MCF 10A (cell line): Measurements from ENCODE around the gene IL1A. TPM values are rescaled to one million over a fixed set of nuclear protein-coding genes. Genes with fewer than 3 reads are reported as not detected.

ENCODE experiments used
- BruUV-seq: library from RNA; stranded (reverse); fragments of 400-500 nt; replicated peaks from 2 replicates; lab custom pipeline; 2021; lab: Mats Ljungman, UMichigan
- CTCF ChIA-PET: fragments of 300-600 bp; sonication (Branson Sonifier 250); formaldehyde crosslinking; extraction: SDS; loops from one replicate; lab custom pipeline; 2021; ENCODE audit warnings: antibody characterized with exemption, inconsistent platforms; lab: Yijun Ruan, JAX
- POLR2A ChIA-PET: fragments of 300-600, 350-650 bp; sonication (Branson Sonifier 250); formaldehyde crosslinking; extraction: SDS; loops from one replicate; lab custom pipeline; 2020; ENCODE audit warnings: antibody characterized with exemption, inconsistent platforms; lab: Yijun Ruan, JAX
- DNase-seq: peaks from one replicate; pipeline ENCODE4 v3.0.0-alpha.2; 2018; ENCODE audit not compliant: unreplicated experiment
- H3K27ac Mint-ChIP-seq: one replicate; pipeline ENCODE4 v1.8.0; 2022; ENCODE audit warnings: mild to moderate bottlenecking, low read depth, mixed read lengths; ENCODE audit not compliant: unreplicated experiment
- H3K27me3 Mint-ChIP-seq: one replicate; pipeline ENCODE4 v1.8.0; 2022; ENCODE audit warnings: mixed read lengths; ENCODE audit not compliant: insufficient read depth, unreplicated experiment
- H3K36me3 Mint-ChIP-seq: one replicate; pipeline ENCODE4 v1.8.0; 2022; ENCODE audit warnings: mild to moderate bottlenecking, moderate library complexity, mixed read lengths; ENCODE audit not compliant: insufficient read depth, unreplicated experiment
- H3K4me1 Mint-ChIP-seq: one replicate; pipeline ENCODE4 v1.8.0; 2022; ENCODE audit warnings: mixed read lengths; ENCODE audit not compliant: insufficient read depth, unreplicated experiment
- H3K4me3 Mint-ChIP-seq: one replicate; pipeline ENCODE4 v1.8.0; 2022; ENCODE audit warnings: mild to moderate bottlenecking, moderate library complexity, mixed read lengths; ENCODE audit not compliant: unreplicated experiment
- H3K9me3 Mint-ChIP-seq: one replicate; pipeline ENCODE4 v1.8.0; 2022; ENCODE audit warnings: mixed read lengths; ENCODE audit not compliant: unreplicated experiment
- CTCF ChIP-seq: fragments of 200-600 bp; IDR thresholded peaks from one replicate; pipeline ENCODE4 v1.8.0; 2022; ENCODE audit warnings: antibody characterized with exemption, mild to moderate bottlenecking; ENCODE audit not compliant: unreplicated experiment
- intact Hi-C: fragments of 100-400 bp; cut with micrococcal nuclease; formaldehyde crosslinking; loops from 2 replicates; pipeline ENCODE4 v1.14.1; 2022
- total RNA-seq: library from RNA; stranded (reverse); gene quantifications from 2 replicates; pipeline ENCODE4 v1.2.3, GENCODE V29; 2022

Gene IL1A
- total RNA-seq, 1 experiment from 2014 or later = 170 TPM

- Mint-ChIP-seq H3K27ac (peak within 1 kb of the TSS; percentile 95), H3K27me3 (no peaks in the 10 kb centered on the region), H3K4me3 (peak within 1 kb of the TSS; percentile 97), H3K9me3 (no peaks in the 10 kb centered on the region), H3K36me3 (peaks cover 7% of the 10 kb centered on the region), H3K4me1 (peaks cover 28% of the 10 kb centered on the region)
- peak; percentile 99 for DNase-seq
- TF ChIP-seq CTCF = no peak
- POLR2A ChIA-PET = interaction anchor here (0.5 to 6.3 kb wide), 10 partner anchors 9 to 198 kb away, joined by 3 to 86 read pairs (median 4); partner anchors contain the start of gene IL1A
- intact Hi-C loops = loop anchor here (5.0 kb wide), 1 partner anchor 118 kb away; no protein-coding TSS in a partner anchor
- BruUV-seq = TSS peak; percentile 51
- CTCF ChIA-PET = interaction anchor here (0.6 to 1.0 kb wide), 3 partner anchors 29 to 121 kb away, joined by 3 to 6 read pairs (median 3); no protein-coding TSS in a partner anchor
Measured at GRCh38 chr2:112764071-112765044, 19.9 kb downstream of the IL1A start, which contains the start of gene CKAP2L. Gene CKAP2L, minus strand, starts transcription at chr2:112764609. Its CDS starts 11 bp downstream, at chr2:112764598.

GRCh38 chr2:112762276-112762675 lies 22.0 kb downstream of the IL1A start:
- Mint-ChIP-seq H3K9me3 (no peaks in the 10 kb centered on the region), H3K4me1 (peaks cover 43% of the 10 kb centered on the region), H3K27me3 (no peaks in the 10 kb centered on the region), H3K36me3 (peaks cover 15% of the 10 kb centered on the region), H3K4me3 (no peak overlapping the region), H3K27ac (peak overlapping the region; percentile 20)
- no peak for DNase-seq
- ChIA-PET POLR2A (interaction anchor here (0.7 to 6.3 kb wide), 8 partner anchors 10 to 180 kb away, joined by 3 to 86 read pairs (median 3); partner anchors contain the start of gene IL1A), CTCF (interaction anchor here (0.7 to 3.2 kb wide), 6 partner anchors 13 to 179 kb away, joined by 3 to 16 read pairs (median 4); no protein-coding TSS in a partner anchor)
- TF ChIP-seq CTCF = no peak
- intact Hi-C loops = loop anchor here (5.0 kb wide), 1 partner anchor 120 kb away; no protein-coding TSS in a partner anchor
- no TSS peak for BruUV-seq

GRCh38 chr2:112760149-112760548 lies 24.1 kb downstream of the IL1A start:
- Mint-ChIP-seq H3K27ac (no peak overlapping the region), H3K27me3 (no peaks in the 10 kb centered on the region), H3K4me1 (peaks cover 36% of the 10 kb centered on the region), H3K4me3 (no peak overlapping the region), H3K36me3 (peaks cover 15% of the 10 kb centered on the region), H3K9me3 (no peaks in the 10 kb centered on the region)
- TF ChIP-seq CTCF = no peak
- intact Hi-C loops = loop anchor here (5.0 kb wide), 1 partner anchor 122 kb away; no protein-coding TSS in a partner anchor
- POLR2A ChIA-PET = interaction anchor here (0.7 to 6.3 kb wide), 5 partner anchors 9 to 282 kb away, joined by 3 to 86 read pairs (median 4); partner anchors contain the start of gene IL1A
- BruUV-seq = no TSS peak
- DNase-seq = no peak
- CTCF ChIA-PET = interaction anchor here (0.7 to 3.2 kb wide), 5 partner anchors 11 to 199 kb away, joined by 3 to 16 read pairs (median 3); no protein-coding TSS in a partner anchor
